BJ (cell line): ENCODE measurements around the gene TEX54. TPM values are rescaled to one million over a fixed set of nuclear protein-coding genes. Genes with fewer than 3 reads are reported as not detected.

Source experiments
- CTCF ChIA-PET: fragments of 350-600 bp; formaldehyde crosslinking; extraction: SDS; loops from one replicate; lab custom pipeline; 2021; ENCODE audit warnings: antibody characterized with exemption, inconsistent platforms; lab: Yijun Ruan, JAX
- POLR2A ChIA-PET: fragments of 300-600 bp; sonication (Branson Sonifier 250); formaldehyde crosslinking; extraction: SDS; loops from one replicate; lab custom pipeline; 2021; ENCODE audit warnings: antibody characterized with exemption; lab: Charles Lee
- DNase-seq: peaks from one replicate; pipeline ENCODE4 v3.0.0-alpha.2; 2011; ENCODE audit warnings: low read depth
- H3K27me3 ChIP-seq: 2 replicates; pipeline ENCODE4 v1.6.0; 2011; ENCODE audit warnings: low read length; ENCODE audit not compliant: control insufficient read depth, insufficient read depth
- H3K36me3 ChIP-seq: 2 replicates; pipeline ENCODE4 v1.5.1; 2011; ENCODE audit warnings: low read length; ENCODE audit not compliant: control insufficient read depth, insufficient read depth
- H3K4me3 ChIP-seq: 2 replicates; pipeline ENCODE4 v1.5.1; 2011; ENCODE audit warnings: low read depth, mild to moderate bottlenecking, control low read depth, low read length
- CTCF ChIP-seq: IDR thresholded peaks from 2 replicates; pipeline ENCODE4 v1.5.1; 2011; ENCODE audit warnings: low read depth, mild to moderate bottlenecking, control low read depth, inconsistent platforms, low read length, moderate library complexity; ENCODE audit not compliant: insufficient read depth
- polyA plus RNA-seq: library from polyadenylated mRNA; depleted of rRNA; stranded (reverse); fragments of >200 nt; gene quantifications from 2 replicates; pipeline ENCODE4 v1.2.3, GENCODE V29; 2011

TEX54 gene
- polyA plus RNA-seq, 1 experiment, result not detected

- Histone ChIP-seq H3K36me3 (peaks cover 11% of the 10 kb centered on the region), H3K27me3 (no peaks in the 10 kb centered on the region), H3K4me3 (no peak overlapping the region)
- no peak for DNase-seq
- TF ChIP-seq CTCF, result no peak
- ChIA-PET CTCF (interaction anchor here (1.3 kb wide), 2 partner anchors 11 to 66 kb away, joined by 3 to 4 read pairs; no protein-coding TSS in a partner anchor), POLR2A (no interaction called here)
Observed at GRCh38 chr11:62851807-62852522, 19.3 kb upstream of the TEX54 start.

- ChIA-PET CTCF (interaction anchor here (0.6 to 1.3 kb wide), 4 partner anchors 10 to 65 kb away, joined by 3 to 6 read pairs (median 4); no protein-coding TSS in a partner anchor), POLR2A (interaction anchor here (0.6 to 1.5 kb wide), 3 partner anchors 10 to 47 kb away, joined by 3 to 23 read pairs (median 3); no protein-coding TSS in a partner anchor)
- no peak for TF ChIP-seq CTCF
- Histone ChIP-seq H3K36me3 (peaks cover 11% of the 10 kb centered on the region), H3K27me3 (no peaks in the 10 kb centered on the region), H3K4me3 (no peak overlapping the region)
- DNase-seq, result no peak
Observed at GRCh38 chr11:62850911-62851806, 18.5 kb upstream of the TEX54 start.

- DNase-seq, result no peak
- no peak overlapping the region for H3K4me3 ChIP-seq
- H3K27me3 ChIP-seq, result no peaks in the 10 kb centered on the region
- ChIA-PET CTCF (no interaction called here), POLR2A (no interaction called here)
- peaks cover 3% of the 10 kb centered on the region for H3K36me3 ChIP-seq
- no peak for TF ChIP-seq CTCF
Observed at GRCh38 chr11:62847767-62848314, 15.2 kb upstream of the TEX54 start.

GRCh38 chr11:62846177-62846576 lies 13.5 kb upstream of the TEX54 start:
- DNase-seq, result no peak
- no peaks in the 10 kb centered on the region for H3K36me3 ChIP-seq
- no peak overlapping the region for H3K4me3 ChIP-seq
- TF ChIP-seq CTCF, result no peak
- no peaks in the 10 kb centered on the region for H3K27me3 ChIP-seq
- CTCF ChIA-PET, result interaction anchor here (1.4 kb wide), 1 partner anchor 12 kb away, joined by 3 read pairs; no protein-coding TSS in a partner anchor
- POLR2A ChIA-PET, result no interaction called here
